GM18867 (cell line): ENCODE measurements around the gene DIP2C.
"Not testable (repeated sequence)": the region's sequence is repeated elsewhere in the genome, so short reads cannot be mapped to it uniquely, and the experiment has no call there.

ENCODE experiments used
- ATAC-seq: cut with Tn5 transposase; IDR thresholded peaks from one replicate; pipeline ENCODE4 v1.9.1; 2021; ENCODE audit warnings: mild to moderate bottlenecking, moderate library complexity; ENCODE audit not compliant: unreplicated experiment

Gene DIP2C

DNA sequence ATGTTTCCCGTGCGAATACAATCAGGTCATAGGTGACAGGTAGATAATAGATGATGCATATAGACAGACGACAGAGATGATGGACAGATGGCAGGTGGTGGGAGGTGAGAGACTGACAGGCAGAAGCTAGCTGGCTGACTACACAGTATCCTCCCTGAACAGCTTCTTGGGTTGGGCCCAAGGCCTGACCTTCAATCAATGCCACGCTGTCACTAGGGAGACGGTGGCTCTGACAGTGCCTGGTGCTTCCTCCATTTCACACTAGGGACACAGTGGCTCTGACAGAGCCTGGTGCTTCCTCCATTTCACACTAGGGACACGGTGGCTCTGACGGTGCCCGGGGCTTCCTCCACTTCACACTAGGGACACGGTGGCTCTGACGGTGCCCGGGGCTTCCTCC is 200.1 kb downstream of the DIP2C start:
- no peak for ATAC-seq

DNA sequence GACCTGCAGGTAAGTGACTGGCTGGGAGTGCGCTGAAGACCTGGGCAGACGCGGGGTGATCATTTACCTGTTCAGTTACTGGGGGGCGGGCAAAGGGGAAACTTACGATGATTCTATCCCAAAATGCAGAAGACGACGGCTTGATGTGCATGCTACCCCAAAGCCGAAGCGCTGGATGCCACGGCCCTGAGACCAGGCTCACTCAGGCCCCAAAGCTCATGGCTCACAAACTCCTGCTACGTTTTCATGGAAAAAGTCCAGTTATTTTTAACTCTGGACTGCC is 200.6 kb downstream of the DIP2C start:
- ATAC-seq = no peak

DNA sequence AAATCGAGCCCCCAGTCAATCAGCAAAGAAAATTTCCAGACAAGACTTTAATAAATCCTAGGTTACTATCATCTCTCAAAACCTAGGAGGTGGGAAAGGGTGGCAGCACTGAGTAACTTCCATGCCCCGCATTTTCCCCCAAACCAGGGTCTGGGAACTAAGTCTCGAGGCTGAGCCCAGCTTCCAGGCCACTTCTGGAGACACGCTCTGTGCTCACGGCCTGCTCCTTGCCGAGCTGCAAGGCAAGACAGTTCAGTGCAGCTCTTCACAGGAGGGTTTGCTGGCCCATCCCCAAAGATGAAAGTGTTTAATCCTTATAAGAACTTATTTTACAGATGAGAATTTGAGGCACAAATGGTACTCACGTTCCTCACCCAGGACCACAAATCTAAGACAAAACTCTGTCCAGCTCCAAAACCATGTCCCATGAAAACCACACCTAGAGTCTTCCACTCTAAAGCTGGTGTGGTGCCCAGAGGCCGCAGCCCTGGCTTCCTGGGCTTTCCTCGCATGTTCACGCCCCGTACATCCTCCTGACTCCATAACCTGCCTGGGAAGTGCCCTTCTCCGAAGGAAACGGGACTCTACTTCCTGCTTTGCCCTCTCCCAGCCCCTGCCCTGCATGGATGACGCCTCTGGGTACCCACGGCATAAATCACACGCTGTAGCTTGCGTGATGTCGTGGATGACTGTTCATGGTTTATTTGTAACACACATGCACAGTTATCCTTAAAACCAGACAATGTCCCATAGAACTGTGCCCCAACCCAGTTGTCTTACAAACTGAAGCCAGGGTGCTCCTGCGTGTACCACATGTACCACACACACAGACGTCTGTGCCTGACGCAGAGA is 201.2 kb downstream of the DIP2C start:
- no peak for ATAC-seq

DNA sequence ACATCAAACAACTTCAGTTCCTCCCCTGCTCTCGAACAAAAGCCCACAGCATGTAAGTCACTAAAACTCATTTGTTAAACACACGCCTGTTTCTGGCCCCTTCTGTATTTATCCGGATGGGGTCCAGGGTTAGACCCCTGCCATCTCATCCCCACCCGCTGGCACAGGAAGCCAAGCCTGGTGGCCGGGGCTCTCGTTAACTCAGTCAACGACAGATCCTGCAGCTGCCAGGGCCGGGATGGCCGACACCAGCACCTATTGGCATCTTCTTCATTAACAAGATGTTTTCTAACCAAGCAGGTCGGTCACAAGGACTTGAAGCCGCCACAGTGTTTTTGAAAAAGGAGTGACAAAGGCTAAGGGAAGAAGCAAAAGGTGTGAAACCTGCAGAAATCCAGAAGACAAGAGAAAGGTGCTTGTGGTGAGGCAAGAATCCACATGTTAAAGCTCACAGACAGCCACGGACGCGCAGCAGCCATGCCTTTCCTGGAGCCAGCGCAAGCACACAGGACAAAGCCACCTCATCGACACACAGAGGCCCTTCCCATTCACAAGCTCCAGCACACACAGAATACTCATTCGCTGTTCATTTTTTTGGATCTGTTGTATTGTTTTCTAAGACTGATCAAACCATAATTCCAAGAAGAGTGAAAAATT is 202.7 kb downstream of the DIP2C start:
- ATAC-seq = no peak

DNA sequence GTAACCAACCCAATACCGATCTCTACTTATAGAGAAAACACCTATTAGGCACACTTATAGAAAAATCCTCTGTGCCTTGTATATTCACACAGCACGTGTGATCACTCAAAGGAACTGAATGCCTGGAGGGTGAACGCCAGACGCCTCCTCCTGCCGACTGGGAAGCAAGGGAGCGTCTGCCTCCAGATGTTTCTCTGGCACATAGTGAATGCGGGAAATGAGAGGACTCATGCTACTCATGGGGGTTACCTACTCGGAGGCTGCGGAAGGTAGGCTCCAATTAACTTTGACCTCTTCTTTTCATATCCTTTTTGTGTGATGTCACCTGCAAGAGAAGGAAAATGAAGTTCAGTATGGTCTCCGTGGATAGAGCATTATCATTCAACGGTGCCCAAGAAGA is 203.3 kb downstream of the DIP2C start:
- no peak for ATAC-seq

DNA sequence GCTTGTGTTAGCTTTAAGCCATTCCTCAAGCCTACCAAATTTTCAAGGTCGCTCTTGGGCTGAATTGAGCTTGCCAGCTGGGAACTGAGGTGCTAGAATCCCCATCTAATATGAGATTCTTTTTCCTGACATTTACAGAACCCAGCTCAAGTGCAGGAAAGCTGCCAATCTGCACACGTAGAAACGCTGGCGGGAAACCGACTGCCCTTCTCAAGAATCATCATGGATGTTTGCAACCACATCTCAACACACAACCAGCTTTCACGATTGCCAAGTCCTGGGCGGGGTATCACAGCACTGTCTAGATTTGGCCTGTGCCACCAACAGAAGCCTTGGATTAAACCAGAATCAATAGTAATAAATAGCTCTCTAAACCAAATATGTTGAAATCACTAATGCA is 203.7 kb downstream of the DIP2C start:
- no peak for ATAC-seq

DNA sequence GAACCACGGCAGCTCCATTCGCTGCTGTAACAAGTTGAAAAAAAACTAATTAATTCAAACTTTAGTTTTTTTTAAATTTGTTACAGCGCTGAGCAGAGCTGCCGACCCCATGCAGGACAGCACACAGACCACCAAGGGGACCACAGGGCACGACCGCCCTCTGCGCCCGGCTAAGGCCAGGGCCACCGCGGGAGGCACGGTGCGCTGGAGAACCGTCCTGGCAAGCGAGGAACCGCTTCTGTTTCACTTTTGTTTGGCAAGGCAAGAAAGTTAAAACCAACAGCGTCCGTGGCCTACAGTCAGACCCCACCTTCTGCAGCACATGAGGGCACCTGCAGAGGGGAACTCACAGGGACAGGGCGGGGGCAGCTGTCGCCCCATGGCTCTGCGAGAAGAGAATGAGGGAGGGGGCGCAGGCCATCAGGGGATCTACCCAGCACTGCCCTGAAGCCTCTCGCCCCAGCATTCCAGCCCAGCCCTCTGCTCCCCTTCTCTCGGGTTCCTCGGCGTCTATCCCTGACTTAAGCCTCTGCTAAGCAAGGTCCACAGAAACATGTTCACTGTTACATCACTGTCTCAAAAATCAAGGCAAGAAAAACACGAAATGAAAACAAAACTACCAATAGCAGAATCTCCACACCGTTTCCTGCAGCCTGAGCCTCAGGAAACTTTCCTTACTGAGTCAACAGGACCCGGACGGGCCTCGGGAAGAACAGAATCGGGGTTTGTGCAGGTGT is 204.4 kb downstream of the DIP2C start:
- ATAC-seq = peak; percentile 36

DNA sequence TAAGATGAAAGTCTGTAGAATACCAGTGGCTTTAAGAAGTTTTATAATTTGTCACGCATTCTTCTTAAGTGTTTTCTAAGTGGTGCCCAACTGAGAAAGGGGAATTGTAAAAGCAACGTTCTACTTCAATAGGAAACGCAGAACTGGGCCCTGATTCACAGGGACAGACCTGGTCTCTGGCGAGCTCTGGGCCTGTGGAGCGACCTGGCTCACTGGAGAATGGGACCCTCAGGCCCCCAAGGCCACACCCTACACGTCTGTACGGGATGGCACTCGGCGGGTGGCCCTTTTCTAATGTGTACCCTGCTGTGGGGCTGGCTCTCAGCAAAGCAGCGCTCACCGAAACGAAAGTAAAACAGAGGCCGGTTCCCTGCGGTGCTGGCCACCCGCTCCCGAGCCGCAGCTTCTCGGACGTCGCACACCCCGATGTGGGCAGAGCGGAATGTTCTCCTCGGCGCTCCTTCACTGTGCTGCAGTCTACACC is 205.0 kb downstream of the DIP2C start:
- ATAC-seq = peak; percentile 41

DNA sequence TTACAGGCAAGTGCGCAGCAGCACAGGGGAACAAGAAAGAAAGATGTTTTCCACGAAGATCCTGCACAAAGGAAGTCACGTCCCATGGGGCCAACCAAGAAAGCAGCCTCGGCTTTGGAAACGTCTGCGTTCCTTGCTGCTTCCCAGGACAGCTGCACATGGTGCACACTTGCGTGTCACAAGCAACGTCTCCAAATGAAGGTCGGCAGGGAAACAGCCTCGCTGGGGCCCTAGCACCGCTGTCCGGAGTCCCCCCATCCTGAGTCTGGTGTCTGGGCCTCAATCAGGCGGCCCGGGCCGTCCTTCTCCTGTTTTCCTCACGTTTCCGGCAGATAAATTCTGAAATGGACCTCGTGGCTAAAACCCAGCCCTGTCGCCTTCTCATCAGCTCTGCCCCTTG is 206.2 kb downstream of the DIP2C start:
- ATAC-seq = no peak

DNA sequence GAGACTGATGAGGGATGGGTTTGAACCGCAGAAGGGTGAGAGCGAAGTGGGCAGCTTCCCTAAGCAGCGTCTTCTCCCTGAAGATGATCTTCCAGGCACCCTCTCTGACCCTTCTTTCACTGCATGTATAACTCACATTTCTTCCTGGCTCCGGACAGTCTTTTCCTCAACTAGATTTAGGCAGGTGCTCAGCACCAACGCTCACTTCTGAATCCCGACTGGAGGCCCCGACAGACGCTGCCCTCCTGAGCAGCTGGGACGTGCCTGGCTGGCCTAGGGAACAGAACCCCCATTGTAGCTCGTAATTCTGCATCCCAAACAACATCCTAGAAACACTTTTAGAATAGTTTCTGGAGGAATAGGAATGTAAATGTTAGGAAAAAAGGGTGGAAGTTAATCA is 206.6 kb downstream of the DIP2C start:
- ATAC-seq = no peak

DNA sequence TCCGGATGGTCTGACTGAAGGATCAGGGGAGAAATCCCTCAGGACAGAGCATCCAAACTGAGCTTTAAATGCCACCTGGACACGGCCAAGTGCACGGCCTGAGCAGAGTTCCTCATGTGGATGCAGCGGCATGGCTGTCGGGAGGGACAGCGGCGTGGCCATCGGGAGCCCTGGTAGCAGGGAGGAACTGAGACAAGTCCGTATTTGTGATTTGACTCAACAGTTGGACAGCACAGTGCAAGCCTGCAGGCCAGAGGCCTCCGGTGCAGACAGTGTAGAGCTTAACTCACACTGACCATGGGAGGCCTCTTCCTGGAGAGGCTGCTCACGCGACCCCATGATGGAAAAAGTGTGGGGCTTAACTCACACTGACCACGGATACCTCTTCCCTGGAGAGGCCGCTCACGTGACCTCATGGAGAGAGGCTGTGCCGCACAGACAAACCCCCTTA is 207.4 kb downstream of the DIP2C start:
- no peak for ATAC-seq

DNA sequence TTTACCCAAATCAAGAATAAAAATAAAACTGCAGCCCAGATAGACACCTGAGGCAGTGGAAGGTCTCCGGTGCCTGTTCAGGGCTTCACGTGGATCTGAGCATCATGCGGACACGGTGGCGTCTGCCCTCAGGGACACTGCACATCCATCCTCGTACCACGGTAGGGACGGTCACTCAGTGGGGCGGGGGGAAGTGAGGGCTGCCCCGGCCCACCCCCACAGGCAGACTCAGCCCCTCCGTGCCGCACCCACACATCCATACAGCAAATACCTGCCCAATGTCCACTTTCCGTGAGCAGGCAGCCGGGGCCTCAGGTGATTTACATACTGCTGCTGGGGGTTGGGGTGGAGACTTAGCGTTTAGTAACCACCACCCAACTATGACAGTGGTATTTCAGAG is 207.8 kb downstream of the DIP2C start:
- no peak for ATAC-seq

DNA sequence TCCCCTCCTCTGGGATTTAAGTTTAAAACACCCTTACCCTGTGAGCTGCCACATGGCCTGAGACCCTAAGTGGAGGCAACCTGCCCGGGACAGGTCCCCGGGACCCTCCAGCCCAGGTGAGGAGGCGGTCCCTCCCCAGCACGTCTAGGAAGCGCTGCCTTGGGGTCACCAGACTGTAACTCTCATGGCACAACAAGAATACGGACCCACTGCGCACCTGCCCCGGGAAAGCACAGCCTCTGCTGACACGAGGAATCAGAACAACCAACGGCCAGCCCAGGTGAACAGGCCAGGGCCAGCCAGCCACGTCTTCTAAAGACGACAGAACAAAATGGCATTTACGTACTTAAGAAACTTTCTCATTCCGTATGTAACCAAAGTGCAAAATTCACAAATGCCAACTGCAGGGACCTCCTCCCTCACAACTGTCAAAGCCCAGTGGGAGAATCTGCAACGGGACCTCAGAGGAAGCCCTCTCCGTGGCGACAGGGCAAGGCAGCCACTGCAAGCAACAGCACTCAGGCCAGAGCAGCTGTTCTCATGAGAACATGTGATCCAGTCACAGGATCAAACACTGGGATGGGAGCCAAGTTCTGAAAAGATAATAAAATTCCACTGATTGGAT is 208.4 kb downstream of the DIP2C start:
- no peak for ATAC-seq

DNA sequence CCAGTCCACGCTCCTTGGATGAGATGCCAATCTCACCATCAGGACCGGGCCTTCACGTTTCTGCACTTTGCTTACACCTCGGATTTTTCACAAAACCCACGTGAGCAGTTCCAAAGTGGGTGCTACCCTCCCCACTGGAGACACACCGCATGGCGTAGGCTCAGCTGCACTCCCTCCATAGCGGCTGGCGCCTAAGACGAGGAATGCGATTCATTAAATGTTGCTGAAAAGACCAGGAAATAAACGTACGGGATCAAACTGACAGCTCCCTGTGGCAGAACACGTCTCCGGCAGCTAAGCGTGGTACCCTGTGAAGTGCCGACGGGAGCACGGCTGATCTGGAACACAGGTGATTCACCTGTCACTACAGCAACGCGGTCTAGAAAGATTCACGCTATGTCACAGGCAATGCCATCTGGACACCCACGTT is 209.0 kb downstream of the DIP2C start:
- ATAC-seq = no peak

DNA sequence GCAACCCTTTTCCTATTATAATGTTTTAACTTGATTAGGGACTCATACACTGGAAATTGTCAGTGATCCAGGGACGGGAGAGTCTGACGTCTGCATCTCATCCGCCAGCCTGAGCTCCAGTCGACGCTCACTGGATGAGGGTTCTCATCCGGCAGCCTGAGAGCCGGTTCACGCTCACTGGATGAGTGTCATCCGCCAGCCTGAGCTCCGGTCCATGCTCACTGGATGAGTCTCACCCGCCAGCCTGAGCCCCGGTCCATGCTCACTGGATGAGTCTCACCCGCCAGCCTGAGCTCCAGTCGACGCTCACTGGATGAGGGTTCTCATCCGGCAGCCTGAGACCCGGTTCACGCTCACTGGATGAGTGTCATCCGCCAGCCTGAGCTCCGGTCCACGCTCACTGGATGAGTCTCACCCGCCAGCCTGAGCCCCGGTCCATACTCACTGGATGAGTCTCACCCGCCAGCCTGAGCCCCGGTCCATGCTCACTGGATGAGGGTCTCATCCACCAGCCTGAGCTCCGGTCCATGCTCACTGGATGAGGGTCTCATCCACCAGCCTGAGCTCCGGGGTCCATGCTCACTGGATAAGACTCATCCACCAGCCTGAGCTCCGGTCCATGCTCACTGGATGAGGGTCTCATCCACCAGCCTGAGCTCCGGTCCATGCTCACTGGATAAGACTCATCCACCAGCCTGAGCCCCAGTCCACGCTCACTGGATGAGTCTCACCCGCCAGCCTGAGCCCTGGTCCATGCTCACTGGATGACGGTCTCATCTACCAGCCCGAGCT is 209.6 kb downstream of the DIP2C start:
- not testable (repeated sequence) for ATAC-seq

DNA sequence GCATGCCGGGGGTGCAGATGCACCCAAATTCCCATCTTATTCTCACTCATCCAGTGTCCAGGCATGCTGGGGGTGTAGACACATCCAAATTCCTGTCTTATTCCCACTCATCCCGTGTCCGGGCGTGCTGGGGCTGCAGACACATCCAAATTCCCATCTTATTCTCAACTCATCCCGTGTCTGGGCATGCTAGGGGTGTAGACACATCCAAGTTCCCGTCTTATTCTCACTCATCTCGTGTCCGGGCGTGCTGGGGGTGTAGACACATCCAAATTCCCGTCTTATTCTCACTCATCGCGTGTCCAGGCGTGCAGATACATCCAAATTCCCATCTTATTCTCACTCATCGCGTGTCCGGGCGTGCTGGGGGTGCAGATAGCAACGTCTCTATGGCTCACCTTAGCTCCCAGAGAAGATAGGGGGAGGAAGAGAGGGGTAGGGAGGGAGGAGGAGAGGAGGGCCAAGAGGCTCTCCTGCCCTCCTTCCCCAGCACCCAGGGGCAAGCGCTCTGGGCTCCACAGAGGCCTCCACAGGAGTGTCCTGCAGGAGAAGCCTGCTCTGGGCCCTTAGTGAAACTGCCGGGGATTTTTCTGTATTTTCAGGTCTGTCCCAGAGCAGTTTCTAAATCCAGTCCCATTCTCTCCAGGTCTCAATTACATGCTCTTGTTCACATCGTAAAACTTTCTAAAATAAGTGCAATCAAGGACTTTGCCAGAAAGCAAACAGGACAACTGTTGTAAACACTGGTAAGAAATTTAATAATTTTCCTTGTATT is 210.8 kb downstream of the DIP2C start:
- ATAC-seq = no peak

DNA sequence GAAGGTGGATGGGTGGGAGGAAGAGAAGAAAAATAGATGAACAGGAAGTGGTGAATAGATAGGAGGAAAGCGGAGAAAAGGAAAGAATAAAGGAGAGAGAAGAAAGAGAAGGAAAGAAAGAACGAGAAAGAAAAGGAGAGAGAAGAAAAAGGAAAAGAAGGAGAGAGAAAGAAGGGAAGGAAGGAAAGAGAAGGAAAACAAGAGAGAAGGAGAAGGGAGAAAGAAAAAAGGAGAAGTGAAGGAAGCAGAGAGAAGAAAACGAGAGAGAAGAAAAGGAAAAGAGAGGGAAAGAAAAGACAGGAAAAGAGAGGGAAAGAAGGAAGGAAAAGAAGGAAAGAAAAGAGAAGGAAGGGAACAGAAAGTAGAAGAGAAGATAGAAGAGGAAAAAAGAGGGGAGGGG is 211.8 kb downstream of the DIP2C start:
- no peak for ATAC-seq

DNA sequence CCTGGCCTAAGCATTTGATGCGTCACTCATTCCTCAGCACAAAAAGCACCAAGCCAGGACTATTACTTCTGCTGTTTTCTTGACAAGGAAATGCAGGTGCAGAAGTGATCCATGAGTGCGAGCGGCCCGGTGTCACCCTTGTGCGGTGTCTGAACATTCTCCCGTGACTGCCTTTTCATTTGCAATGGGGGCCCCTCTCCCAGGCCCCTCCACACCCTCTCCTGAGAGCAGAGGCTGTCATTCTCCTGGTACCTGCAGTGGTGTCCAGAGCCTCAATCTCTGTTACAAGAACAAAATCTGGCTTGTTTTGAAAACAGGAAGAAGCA is 213.1 kb downstream of the DIP2C start:
- ATAC-seq = no peak

DNA sequence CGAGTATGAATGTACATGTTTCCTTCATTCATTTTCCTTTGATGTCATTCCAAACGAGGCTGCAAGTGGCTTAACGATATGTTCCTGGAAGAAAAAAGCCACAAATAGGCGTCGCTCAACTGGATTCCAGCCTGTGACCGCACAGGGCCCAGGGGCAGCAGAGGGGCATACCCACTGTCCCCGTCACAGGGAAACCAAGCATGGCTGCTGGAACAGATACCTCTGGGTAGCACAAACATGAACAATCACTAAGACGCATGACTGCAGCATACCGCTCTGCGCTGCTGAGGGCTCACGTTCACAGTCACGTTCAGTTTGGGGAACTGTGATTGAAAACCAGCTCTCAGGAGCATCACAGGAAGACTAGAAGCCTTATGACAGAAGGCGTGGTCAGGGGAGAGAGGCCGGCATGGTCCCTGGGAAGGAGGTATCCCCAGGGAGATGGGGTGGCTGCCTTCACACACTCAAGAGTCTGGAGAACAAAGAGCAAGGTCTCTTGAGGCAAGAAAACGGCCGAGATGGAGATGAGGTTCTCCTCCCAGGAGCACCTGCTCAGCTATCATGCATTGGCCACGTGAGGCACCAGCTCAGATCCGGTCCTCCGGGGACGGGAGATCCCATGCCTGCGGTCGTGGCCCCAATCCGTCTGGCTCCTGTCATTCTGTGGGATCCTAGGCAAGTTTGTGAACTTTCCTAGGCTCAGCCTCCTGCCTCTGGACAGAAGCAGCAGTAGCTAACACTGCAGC is 213.6 kb downstream of the DIP2C start:
- ATAC-seq = no peak
